HG03064 (cell line): ENCODE results near the gene EFTUD2.

Source experiments
- ATAC-seq: cut with Tn5 transposase; IDR thresholded peaks from one replicate; pipeline ENCODE4 v1.9.1; 2021; ENCODE audit warnings: low read depth; ENCODE audit not compliant: unreplicated experiment

Gene EFTUD2

DNA sequence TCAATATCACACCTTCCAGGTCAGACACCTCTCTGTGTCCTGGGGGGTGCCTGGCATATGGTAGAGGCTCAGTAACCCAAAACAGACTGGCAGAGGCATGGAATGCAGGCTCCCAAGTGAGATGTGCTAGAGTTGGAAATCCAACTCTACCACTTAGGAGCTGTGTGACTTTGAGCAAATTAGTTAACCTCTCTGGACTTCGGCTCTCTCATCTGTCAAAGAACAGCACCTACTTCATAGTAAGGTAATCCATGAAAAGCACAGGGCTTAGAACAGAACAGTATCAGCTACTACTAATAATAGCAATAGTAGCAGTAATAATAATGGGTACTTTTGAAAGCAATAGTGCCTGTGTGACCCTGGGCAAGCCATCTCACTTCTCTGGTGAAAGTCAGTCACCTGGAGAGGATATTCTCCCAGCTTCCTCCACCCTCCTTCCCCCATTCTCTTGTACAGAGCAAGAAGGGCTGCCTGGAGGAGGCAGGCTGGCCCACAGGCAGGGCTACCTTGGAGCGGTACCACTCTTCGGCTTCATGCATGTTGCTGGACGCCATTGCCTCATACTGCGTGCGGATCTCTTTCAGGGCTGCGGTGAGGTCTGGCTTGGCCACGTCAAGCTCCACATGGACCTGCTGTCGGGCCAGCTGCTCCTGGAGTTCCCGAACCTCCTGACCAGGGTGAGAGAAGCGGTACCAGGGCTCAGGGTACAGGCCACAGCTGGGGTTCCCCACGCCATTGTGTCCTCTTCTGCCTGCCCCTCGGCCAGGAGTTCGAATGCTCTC lies 13.7 kb upstream of the EFTUD2 start:
- no peak for ATAC-seq

DNA sequence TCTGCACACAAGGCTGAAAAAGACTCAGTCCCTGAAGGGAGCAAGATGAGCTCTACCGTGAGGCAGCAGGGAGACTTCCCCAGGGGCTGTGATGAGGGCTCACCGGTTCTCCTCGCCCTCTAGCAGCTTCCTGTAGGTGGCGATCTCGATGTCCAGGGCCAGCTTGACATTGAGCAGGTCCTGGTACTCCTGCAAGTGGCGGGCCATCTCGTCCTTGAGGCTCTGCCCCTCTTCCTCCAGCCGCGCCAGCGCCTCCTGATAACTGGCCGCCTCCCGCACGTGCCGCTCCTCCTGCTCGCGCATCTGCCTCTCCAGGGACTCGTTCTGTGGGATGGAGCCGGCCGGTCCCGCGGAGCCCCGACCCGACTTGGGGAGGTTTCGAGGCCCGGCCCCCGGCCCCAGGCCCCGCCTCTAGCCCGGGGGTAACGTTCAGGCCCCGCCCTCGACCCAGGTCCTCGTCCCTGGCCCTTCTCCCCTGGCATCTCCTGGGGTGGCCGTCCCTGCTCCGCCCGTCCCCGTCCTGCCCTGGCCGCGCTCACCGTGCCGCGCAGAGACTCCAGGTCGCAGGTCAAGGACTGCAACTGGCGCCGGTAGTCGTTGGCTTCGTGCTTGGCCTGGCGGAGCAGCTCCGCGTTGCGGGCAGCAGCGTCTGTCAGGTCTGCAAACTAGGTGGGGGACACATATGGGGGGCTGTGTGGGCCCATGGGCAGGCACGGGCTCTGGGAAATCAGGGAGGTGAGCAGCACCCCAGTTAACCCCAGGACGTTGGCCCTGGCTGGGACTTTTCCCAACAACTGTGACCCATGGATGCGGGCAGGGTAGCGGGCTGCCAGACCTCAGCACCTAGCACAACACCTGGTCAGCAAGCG lies 12.1 kb upstream of the EFTUD2 start:
- no peak for ATAC-seq

DNA sequence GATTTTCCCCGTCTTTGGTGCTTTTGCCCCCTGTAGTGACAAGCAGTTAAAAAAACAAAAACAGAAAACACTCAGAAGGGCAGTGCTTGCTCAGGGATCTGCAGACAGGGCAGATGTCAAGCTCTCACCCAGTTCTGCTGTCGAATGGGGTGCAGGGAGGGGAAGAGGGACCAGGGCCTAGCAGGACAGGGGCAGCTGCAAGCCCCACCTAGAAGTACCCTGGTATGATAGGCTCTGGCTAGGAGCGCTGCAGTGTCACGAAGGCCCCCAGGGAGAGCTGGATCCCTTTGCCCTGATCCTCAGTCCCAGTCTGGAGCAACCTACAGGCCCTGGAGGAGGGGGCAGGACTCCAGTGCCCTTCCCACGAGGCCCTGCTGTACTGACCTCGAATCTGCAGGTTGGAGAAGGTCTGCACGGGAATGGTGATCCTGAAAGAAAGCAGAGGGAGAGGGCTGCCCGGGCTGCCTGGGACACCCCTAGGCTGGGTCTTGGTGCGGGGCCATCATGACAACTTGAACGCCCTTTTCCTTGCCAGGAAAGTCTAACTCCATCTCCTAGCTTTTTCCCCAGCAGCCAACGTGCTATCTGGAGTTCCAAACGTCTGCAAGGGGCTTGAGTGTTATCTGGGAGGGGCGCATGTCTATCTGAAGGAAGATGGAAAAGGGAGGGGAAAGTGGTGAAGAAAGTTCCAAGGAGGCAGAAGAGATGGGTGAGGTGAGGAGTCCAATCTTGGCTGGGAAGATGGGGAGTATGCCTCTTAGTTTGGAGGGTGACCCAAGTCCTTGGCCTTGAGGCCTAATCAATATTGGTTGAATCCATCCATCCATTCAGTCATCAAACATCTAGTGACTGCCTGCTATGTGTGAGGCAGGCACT lies 11.2 kb upstream of the EFTUD2 start:
- no peak for ATAC-seq

DNA sequence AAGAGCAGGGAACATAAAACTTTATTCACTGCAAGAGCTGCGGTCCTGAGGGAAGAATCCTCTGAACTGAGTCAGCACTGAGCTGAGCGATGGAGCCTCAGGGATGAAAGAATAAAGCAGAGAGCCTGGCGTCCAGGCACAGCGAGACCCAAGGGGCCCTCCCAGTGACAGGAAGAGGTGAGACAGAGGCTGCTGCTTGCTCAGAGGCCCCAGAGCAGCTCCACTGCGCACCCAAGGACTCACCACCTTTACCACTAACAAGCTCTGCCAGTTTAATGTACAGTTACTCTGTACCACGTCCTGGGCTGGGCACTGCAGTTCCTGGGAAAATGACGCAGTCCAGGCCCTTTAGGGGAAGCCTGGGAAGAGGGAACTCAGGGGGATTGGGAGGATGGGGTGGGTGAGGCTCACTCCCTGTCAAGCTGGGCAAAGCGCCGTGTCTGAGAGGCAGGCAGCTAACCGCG lies 10.5 kb upstream of the EFTUD2 start:
- no peak for ATAC-seq

DNA sequence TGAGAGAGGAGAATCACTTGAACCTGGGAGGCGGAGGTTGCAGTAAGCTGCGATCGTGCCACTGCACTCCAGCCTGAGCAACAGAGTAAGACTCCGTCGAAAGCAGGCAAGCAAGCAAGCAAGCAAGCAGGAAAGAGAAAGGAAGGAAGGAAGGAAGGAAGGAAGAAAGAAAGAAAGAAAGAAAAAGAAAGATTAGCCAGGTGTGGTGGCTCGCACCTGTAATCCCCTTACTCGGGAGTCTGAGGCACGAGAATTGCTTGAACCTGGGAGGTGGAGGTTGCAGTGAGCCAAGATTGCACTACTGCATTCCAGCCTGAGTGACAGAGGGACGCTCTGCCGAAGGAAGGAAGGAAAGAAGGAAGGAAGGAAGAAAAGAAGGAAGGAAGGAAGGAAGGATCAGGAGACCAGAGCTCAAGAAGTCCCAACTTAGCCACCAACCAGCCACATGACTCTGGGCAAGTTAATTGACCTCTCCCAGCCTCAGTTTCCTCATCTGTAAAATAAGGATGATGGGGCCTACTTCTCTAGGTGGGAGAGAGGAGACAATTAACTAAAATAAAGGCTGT lies 9.6 kb upstream of the EFTUD2 start:
- ATAC-seq = no peak

DNA sequence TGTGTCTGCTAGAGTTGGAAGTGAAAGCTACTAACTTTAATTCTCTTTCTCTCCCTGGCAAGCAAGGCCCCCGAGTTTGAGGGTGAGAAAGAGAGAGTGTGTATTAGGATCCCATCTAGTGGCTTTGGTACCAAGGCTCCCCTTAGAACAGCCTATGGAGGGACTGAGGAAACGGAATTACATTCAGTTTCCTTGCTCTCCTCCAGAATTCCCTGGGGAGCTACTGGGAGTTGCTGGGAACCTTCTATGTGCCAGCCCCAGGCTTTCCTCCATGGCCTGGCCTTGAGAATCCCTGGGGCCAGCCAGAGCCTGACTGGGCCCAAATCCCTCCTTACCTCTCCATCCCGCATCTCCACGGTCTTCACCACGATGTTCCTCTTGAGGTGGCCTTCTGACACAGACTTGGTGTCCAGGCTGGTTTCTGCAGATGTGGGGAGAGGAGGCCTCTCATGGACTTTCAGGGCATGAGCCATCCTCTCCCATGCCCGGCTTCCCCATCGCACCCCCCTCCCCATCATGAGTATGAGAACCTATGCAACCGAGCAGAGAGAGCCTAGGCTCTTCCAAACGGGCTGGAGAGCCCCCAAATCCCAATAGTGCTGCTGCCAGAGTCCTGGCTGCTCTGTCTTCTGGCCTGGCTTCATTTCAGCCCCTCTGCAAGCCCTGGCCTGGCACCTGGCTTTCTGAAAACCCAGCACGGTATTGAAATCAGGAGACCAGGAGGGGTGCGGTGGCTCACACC lies 8.7 kb upstream of the EFTUD2 start:
- ATAC-seq = no peak

DNA sequence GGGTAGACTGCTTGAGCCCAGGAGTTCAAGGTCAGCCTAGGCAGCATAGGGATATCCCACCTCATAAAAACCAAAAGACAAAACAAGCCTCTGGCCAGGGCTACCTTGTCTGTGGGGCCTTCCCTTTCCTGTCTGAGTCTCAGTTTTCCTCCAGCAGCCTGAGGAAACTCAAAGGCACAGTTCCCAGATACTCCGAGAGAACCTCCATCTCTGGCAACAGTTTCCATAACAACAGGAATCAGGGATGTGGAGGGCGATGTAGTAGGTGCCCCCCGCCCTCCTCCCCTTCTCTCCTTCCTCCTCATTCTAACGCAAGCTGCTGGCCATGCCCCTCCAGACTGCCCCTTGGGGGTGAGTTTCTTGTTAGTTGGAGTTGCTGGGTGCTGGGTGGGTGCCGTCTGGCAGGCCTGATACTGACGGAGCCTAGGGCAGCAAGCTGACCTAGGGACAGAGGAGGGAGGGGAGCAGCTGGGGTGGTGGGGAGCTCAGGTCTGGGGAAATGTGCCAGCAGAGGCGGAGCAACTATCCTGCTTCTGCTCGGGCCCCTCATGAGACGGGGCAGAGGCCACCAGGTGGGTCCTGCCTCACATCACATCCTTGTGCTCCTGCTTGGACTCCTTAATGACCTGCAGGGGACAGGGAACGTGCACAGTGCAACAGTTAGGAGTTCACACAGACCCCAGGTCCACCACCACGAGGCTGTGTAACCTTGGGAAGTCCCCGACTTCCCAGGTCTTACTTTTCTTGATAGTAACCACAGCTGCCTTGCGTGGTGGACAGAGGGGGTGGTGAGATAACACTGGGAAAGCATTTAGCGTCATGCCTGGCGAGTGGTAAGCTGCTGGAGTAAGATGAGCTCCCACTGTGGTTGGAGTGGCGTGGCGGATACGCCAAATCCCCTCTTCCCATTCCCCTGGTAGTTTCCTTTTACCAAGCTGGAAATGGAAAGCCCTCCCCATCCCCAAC lies 7.8 kb upstream of the EFTUD2 start:
- ATAC-seq = no peak

DNA sequence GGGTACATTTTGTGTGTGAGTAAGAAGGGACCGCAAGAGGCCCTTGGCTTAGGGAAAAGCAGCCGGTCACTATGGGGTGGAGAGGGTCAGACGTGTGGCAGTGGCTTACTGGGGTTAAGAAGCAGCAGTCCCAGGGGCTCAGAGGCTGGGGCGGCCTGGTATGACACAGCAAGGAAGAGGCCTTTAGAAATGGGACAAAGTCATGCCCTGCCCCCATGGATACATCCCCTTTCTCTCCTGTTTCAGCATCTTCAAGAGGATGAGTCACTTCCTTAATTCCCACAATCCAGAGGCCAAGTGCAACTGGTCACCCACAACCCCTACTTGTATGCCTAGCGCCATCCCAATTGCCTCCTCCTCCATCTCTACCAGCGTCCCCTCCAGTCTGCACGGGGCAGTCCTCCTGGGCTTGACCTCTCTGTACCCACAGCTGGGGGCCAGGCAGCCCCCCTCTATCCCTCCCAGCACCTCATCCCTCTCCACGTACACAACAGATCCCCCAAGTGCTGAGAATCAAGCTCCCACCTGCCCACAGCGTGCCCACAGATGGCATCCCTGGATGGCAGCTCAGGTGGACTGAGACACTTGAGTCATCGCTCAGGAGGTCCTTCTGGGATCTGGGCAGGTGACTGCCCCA lies 6.9 kb upstream of the EFTUD2 start:
- ATAC-seq = no peak

DNA sequence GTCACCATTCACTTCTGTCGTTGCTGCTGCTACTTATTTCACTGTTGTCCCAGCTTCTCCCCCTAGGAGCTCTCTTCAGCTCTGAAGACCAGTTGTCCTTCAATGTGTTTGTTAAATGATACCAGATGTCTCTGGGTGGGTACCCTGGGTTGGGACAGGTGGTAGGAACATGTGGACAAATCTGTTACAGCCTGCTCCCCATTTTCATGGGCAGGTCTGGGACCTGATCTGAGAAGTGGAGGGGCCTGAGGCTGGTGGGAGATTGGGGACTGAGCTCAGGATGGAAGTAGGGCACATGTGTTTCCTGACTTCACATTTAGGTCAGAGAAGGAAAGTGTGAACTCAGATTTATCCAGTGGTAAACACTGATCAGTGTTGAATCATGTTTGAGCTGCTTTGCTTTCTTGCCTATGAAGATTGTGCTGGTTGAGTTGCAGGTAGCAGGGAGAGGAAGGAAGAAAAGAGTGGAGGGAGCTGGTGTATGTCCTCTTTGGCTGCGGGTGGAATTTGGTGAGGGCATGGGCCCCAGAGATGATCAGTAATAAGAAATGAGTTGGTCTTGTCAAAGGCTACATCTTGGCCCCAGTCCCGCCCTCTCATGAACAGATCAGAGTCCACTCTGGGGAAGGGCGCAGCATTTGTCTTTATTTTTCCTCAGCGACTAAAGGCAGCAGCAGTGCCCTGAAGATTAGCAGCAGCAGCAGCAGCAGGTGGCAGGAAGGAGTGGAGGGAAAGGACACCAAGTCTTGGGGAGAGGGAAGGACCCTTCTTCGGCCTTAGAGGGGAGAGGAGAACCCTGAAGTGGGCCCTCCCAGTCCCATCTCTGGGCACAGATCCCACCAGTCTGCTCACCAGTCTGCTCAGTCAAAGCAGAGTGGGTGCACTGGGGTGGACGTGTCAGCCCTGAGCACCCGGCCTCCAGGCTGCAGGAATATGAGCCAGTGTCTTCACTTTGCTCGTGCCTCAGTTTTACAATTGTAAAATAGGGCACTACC lies 6.1 kb upstream of the EFTUD2 start:
- ATAC-seq = no peak

DNA sequence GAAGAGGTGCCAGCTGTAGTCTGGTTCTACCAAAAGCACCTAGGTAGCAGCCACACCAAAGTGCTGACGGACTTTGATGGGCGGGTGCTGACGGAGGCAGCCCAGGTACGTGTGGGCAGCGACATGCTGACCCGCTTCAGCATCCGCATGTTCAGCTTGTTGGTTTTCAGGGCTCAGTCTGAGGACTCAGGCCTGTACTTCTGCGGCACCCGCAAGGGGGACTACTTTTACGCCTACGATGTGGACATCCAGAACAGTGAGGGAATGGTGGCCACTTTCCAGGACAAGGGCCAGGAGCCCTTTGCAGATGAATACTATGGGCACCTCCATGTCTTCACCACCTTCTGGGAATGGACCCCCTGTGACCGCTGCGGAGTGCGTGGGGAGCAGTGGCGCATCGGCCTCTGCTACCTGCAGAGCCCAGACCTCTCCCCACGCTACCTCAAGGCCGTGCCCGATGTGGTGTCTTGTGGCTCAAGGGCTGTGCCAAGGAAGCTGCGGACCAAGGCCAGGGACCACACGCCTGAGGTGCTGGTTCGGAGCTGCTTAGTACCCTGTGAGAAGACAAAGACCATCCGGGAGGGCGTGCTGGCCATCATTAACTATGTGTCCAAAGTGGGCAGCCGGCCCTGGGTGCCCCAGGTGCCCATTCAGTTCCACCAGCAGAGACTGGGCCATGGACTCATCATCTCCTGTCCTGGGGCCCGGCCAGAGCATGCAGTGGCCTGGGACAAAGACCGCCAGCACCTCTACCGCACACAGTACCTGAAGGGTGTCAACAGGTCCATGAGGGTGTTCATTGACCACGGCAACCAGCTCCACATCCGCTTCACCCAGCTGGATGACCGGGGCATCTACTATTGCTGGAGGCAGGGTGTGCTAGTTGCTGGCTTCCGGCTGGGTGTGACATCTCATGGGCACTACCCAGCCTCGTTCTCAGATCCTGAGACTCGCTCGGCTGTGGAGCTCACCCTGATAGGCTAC lies 5.0 kb upstream of the EFTUD2 start:
- no peak for ATAC-seq

DNA sequence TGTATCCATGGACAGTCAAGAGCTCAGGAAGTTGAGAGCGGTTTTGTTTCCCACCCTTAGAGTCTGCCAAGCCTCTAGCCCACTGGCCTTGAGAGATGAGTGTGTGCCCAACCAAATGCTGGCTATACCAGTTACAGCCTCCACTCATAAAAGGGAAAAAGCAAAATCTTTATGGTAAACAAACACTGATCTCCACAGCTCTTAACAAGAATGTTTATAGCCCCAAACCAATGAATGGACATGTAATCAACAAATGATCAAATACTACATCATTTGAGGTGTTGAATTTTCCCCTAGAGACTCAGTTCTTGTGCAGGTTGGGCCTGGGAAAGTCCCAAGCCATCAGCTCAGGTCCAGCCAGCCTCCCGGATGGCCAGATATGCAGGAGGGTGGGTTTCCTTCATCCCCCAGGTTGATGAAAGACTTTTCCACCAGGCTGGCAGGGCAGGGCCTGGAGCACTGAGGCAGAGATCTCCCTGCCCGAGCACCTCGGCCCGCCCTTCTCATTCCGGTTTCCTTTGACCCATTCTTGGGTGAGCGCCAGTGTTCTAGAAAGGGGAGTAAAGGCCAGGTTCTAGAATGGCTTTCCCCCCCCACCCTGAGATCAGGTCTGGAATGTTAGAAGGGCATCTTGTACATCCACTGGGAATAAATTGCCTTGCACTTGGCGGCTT lies 3.9 kb upstream of the EFTUD2 start:
- no peak for ATAC-seq

DNA sequence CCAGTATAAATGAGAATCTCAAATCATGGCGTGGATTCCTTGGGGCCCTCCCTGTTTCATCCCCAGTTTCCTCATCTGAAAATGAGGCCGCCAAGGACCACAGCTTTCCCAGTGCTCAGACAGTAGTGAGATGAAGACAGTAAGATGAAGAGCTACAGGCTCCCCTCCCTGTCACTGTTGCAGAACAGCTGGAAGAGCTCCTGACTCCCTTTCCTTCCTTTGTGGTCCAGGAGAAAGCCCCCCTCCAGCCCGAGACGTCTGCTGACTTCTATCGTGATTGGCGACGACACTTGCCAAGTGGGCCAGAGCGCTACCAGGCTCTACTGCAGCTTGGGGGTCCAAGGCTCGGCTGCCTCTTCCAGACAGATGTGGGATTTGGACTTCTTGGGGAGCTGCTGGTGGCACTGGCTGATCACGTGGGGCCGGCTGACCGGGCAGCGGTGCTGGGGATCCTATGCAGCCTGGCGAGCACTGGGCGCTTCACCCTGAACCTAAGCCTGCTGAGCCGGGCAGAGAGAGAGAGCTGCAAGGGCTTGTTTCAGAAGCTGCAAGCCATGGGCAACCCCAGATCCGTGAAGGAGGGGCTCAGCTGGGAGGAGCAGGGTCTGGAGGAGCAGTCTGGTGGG lies 3.0 kb upstream of the EFTUD2 start:
- ATAC-seq = no peak

DNA sequence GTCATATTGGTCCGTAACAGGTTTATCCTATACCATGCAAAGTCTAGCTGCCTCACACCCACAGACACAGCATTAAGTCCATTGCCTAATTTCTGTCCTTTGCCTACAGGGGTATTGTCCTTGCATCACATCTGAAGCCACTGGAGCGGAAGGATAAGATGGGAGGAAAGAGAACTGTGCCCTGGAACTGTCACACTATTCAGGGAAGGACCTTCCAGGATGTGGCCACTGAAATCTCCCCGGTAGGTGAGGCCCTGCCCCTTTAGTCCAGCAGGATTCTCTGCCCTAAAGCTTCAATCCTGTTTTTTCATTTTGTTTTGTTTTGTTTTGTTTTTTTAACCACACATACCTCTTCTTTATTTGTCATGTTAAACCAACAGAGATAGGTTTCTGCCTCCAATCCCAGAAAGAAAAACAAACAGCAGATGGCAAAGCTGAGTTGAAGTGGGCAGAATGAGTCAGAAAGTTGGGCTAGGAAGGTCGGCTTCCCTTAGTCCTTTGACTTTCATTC lies 2.2 kb upstream of the EFTUD2 start:
- ATAC-seq = no peak

DNA sequence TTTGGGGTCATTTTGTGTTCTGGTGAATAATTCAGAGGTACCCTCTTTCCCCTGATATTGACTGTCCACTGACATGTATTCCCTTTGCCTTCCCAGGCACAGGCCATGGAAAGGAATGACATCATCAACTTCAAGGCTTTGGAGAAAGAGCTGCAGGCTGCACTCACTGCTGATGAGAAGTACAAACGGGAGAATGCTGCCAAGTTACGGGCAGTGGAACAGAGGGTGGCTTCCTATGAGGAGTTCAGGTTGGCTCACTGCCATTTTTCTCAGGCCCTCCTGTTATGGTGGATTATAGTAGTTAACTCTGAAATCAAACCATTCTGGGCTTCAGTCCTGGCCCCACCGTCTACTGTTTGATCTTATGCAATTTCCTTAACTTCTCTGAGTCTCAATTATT lies 1.6 kb upstream of the EFTUD2 start:
- no peak for ATAC-seq

DNA sequence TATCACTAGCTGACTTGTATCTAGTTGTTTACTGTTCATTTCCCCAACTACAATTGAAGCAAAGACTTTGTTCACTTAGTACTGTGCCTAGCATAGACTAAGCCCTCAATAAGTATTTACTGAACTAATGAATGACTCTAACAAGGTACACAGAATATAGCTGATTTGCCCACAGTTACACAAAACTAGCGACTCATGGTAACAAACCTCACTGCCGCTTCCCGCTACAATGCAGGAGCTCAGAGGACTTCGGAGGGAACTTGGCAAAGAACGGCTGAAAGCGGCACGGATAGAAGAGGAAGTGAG lies 524 bp downstream of the EFTUD2 start:
- no peak for ATAC-seq
